HEK293 (cell line): ENCODE data around the gene BEND6.

Experiments
- CTCF ChIA-PET: fragments of 350-600 bp; formaldehyde crosslinking; extraction: SDS; loops from one replicate; lab custom pipeline; 2021; ENCODE audit warnings: antibody characterized with exemption; lab: Yijun Ruan, JAX
- POLR2A ChIA-PET: fragments of 300-600 bp; formaldehyde crosslinking; extraction: SDS; loops from one replicate; lab custom pipeline; 2020; ENCODE audit warnings: antibody characterized with exemption, inconsistent platforms; lab: Yijun Ruan, JAX
- H3K27ac ChIP-seq: fragments of 200-500 bp; sonication (Bioruptor generic); 2 replicates; pipeline ENCODE4 v1.5.1; 2014; ENCODE audit warnings: low read depth, low read length, control low read depth, inconsistent platforms; ENCODE audit errors: extremely low read depth
- H3K36me3 ChIP-seq, 2 experiments: fragments of 200-500 bp in 1 of 2; sonication (Bioruptor generic) in 1 of 2; 1 replicate in 1 of 2; 2 replicates in 1 of 2; pipeline ENCODE4 v1.5.1; 2014 to 2017; ENCODE audit warnings: inconsistent platforms in 2 of 2, low read length in 2 of 2; ENCODE audit not compliant: control insufficient read depth in 2 of 2, insufficient read depth in 1 of 2
- H3K4me1 ChIP-seq: fragments of 200-500 bp; sonication (Bioruptor generic); 2 replicates; pipeline ENCODE4 v1.5.1; 2014; ENCODE audit warnings: mild to moderate bottlenecking, low read length, inconsistent platforms; ENCODE audit not compliant: control insufficient read depth, insufficient read depth
- H3K4me3 ChIP-seq: 2 replicates; pipeline ENCODE4 v1.5.1; 2011; ENCODE audit warnings: low read depth, mild to moderate bottlenecking, control low read depth, low read length, moderate library complexity
- H3K9me3 ChIP-seq: fragments of 200-500 bp; sonication (Bioruptor generic); 2 replicates; pipeline ENCODE4 v1.5.1; 2014; ENCODE audit warnings: low read depth, low read length, inconsistent platforms; ENCODE audit not compliant: control insufficient read depth, insufficient read depth
- BCL11B ChIP-seq: fragments of 450-650 bp; formaldehyde crosslinking; IDR thresholded peaks from 2 replicates; pipeline ENCODE4 v1.5.1; 2016; ENCODE audit warnings: low read depth, missing biosample characterization, missing genetic modification characterization
- SP2 ChIP-seq: fragments of 450-650 bp; formaldehyde crosslinking; IDR thresholded peaks from 2 replicates; pipeline ENCODE4 v1.5.1; 2016; ENCODE audit warnings: missing biosample characterization, missing genetic modification characterization
- SP3 ChIP-seq: fragments of 450-650 bp; formaldehyde crosslinking; IDR thresholded peaks from 2 replicates; pipeline ENCODE4 v1.5.1; 2016; ENCODE audit warnings: missing biosample characterization, missing genetic modification characterization
- WT1 ChIP-seq: fragments of 450-650 bp; formaldehyde crosslinking; IDR thresholded peaks from 2 replicates; pipeline ENCODE4 v1.5.1; 2016; ENCODE audit warnings: missing biosample characterization, missing genetic modification characterization
- YY2 ChIP-seq: fragments of 450-650 bp; formaldehyde crosslinking; IDR thresholded peaks from 2 replicates; pipeline ENCODE4 v1.5.1; 2016; ENCODE audit warnings: missing biosample characterization, missing genetic modification characterization
- ZBTB17 ChIP-seq: fragments of 450-650 bp; formaldehyde crosslinking; IDR thresholded peaks from 2 replicates; pipeline ENCODE4 v1.5.1; 2016; ENCODE audit warnings: missing biosample characterization, missing genetic modification characterization
- ZEB2 ChIP-seq: fragments of 450-650 bp; formaldehyde crosslinking; IDR thresholded peaks from 2 replicates; pipeline ENCODE4 v1.5.1; 2016; ENCODE audit warnings: missing biosample characterization, missing genetic modification characterization
- ZNF16 ChIP-seq: fragments of 450-650 bp; formaldehyde crosslinking; IDR thresholded peaks from 2 replicates; pipeline ENCODE4 v1.5.1; 2016; ENCODE audit warnings: low read depth, missing biosample characterization, missing genetic modification characterization
- ZNF169 ChIP-seq: fragments of 450-650 bp; formaldehyde crosslinking; IDR thresholded peaks from 2 replicates; pipeline ENCODE4 v1.5.1; 2016; ENCODE audit warnings: missing biosample characterization, missing genetic modification characterization
- ZNF184 ChIP-seq: fragments of 450-650 bp; IDR thresholded peaks from 2 replicates; pipeline ENCODE4 v1.5.1; 2018; ENCODE audit warnings: missing biosample characterization, mild to moderate bottlenecking, missing genetic modification characterization
- ZNF23 ChIP-seq: fragments of 450-650 bp; formaldehyde crosslinking; IDR thresholded peaks from 2 replicates; pipeline ENCODE4 v1.5.1; 2016; ENCODE audit warnings: missing biosample characterization, missing genetic modification characterization, borderline replicate concordance
- ZNF391 ChIP-seq: fragments of 450-650 bp; formaldehyde crosslinking; IDR thresholded peaks from 2 replicates; pipeline ENCODE4 v1.5.1; 2016; ENCODE audit warnings: low read depth, missing biosample characterization, missing genetic modification characterization, borderline replicate concordance
- ZNF600 ChIP-seq: fragments of 450-650 bp; formaldehyde crosslinking; IDR thresholded peaks from 2 replicates; pipeline ENCODE4 v1.5.1; 2016; ENCODE audit warnings: missing biosample characterization, missing genetic modification characterization
- ZNF664 ChIP-seq: fragments of 450-650 bp; formaldehyde crosslinking; IDR thresholded peaks from 2 replicates; pipeline ENCODE4 v1.5.1; 2016; ENCODE audit warnings: missing biosample characterization, missing genetic modification characterization
- ZNF76 ChIP-seq: fragments of 450-650 bp; formaldehyde crosslinking; IDR thresholded peaks from 2 replicates; pipeline ENCODE4; 2016; ENCODE audit warnings: low read depth, missing biosample characterization, missing genetic modification characterization, borderline replicate concordance
- ZNF776 ChIP-seq: fragments of 450-650 bp; formaldehyde crosslinking; IDR thresholded peaks from 2 replicates; pipeline ENCODE4 v1.5.0; 2017; ENCODE audit warnings: missing biosample characterization, missing genetic modification characterization, borderline replicate concordance
- ZNF843 ChIP-seq: fragments of 450-650 bp; formaldehyde crosslinking; IDR thresholded peaks from 2 replicates; pipeline ENCODE4 v1.5.1; 2016; ENCODE audit warnings: missing biosample characterization, missing genetic modification characterization
- ZXDB ChIP-seq: fragments of 450-650 bp; formaldehyde crosslinking; IDR thresholded peaks from 2 replicates; pipeline ENCODE4 v1.5.1; 2016; ENCODE audit warnings: missing biosample characterization, missing genetic modification characterization
- TF ChIP-seq, protein P1 (sequence below): fragments of 450-650 bp; formaldehyde crosslinking; IDR thresholded peaks from 2 replicates; pipeline ENCODE4 v1.5.1; 2017; ENCODE audit warnings: missing biosample characterization, missing genetic modification characterization
- TF ChIP-seq, protein P2 (sequence below): fragments of 450-650 bp; formaldehyde crosslinking; IDR thresholded peaks from 2 replicates; pipeline ENCODE4 v1.5.1; 2016; ENCODE audit warnings: missing biosample characterization, missing genetic modification characterization
- TF ChIP-seq, protein P3 (sequence below): fragments of 450-650 bp; formaldehyde crosslinking; IDR thresholded peaks from 2 replicates; pipeline ENCODE4 v1.5.1; 2017; ENCODE audit warnings: missing biosample characterization, missing genetic modification characterization
- TF ChIP-seq, protein P4 (sequence below): fragments of 450-650 bp; formaldehyde crosslinking; IDR thresholded peaks from 2 replicates; pipeline ENCODE4 v1.5.1; 2016; ENCODE audit warnings: missing biosample characterization, missing genetic modification characterization

The BEND6 gene

DNA sequence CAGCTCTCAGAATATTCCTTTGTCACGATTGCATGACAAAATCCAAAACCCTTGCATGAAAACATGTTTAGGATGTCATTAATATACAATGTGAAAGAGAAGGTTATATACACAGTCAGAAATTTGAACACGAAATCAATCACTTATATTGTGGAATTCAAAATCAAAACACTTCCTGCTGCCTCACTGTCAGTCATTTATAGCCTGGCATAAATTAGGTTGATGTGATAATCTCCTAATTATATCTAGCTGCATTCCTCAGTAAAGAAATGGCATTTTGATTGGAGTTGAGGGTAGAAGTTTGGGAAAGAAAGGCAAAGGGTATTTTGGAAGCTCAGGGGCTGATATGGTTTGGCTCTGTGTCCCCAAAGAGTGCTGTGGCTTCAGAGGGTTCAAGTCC, 24.1 kb upstream of the BEND6 start:
- TF ChIP-seq YY2 (tag by site-specific recombination) (no peak), BCL11B (tag by site-specific recombination) (peak; percentile 75)
- TF ChIP-seq, protein P1, sequence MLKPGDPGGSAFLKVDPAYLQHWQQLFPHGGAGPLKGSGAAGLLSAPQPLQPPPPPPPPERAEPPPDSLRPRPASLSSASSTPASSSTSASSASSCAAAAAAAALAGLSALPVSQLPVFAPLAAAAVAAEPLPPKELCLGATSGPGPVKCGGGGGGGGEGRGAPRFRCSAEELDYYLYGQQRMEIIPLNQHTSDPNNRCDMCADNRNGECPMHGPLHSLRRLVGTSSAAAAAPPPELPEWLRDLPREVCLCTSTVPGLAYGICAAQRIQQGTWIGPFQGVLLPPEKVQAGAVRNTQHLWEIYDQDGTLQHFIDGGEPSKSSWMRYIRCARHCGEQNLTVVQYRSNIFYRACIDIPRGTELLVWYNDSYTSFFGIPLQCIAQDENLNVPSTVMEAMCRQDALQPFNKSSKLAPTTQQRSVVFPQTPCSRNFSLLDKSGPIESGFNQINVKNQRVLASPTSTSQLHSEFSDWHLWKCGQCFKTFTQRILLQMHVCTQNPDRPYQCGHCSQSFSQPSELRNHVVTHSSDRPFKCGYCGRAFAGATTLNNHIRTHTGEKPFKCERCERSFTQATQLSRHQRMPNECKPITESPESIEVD (tag by site-specific recombination): 0 out of 2 replicates have a peak, but pooled peaks have one; percentile 8
- CTCF ChIA-PET: interaction anchor here (0.8 to 4.4 kb wide), 5 partner anchors 8 to 29 kb away, joined by 3 to 30 read pairs (median 5); partner anchors contain the start of gene BEND6
- no peaks in the 10 kb centered on the region for H3K9me3 ChIP-seq
- no peak overlapping the region for H3K4me3 ChIP-seq
- no peak overlapping the region for H3K27ac ChIP-seq
- POLR2A ChIA-PET: interaction anchor here (1.2 kb wide), 1 partner anchor 24 kb away, joined by 5 read pairs; the partner anchor contains the start of gene BEND6
- no peaks in the 10 kb centered on the region for H3K36me3 ChIP-seq
- H3K4me1 ChIP-seq: peaks cover 10% of the 10 kb centered on the region; the same call in 1 of the 2 replicates

DNA sequence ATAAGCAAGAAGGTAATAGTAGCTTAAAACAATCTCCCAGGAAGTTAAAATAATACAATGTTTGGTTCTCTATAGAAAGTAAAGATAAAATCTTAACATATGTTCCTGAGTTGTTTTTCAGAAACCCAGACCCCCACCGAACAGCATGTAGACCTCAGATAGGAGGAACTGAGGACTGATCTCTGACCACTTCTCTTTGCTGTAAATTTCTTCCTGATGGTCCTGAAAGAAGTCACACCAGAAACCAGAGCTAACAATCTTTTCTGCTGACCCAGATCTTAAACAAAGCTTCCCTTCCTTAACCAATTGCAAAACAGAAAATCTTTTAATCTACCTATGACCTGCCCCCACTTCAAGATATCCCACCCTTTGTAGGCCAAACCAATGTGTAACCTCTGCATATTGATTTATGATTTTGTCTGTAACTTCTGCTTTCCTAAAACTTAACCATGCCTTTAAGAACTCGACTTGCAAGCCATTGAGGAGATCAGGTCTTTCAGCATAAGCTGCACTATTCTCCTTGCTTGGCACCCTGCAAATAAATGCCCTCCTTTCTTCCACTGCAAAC, 21.9 kb upstream of the BEND6 start:
- TF ChIP-seq ZNF391 (tag by site-specific recombination) (no peak), SP2 (no peak), WT1 (tag by site-specific recombination) (no peak), ZNF664 (0 out of 2 replicates have a peak, but pooled peaks have one; percentile 43)
- CTCF ChIA-PET: interaction anchor here (1.0 to 7.6 kb wide), 3 partner anchors 22 to 29 kb away, joined by 3 to 69 read pairs (median 3); partner anchors contain the start of gene BEND6
- Histone ChIP-seq H3K4me1 (peaks cover 10% of the 10 kb centered on the region; the same call in 1 of the 2 replicates), H3K4me3 (no peak overlapping the region), H3K36me3 (no peaks in the 10 kb centered on the region), H3K27ac (no peak overlapping the region; the same call in 1 of the 2 replicates), H3K9me3 (no peaks in the 10 kb centered on the region)
- POLR2A ChIA-PET: interaction anchor here (0.6 kb wide), 1 partner anchor 12 kb away, joined by 6 read pairs; no protein-coding TSS in a partner anchor

DNA sequence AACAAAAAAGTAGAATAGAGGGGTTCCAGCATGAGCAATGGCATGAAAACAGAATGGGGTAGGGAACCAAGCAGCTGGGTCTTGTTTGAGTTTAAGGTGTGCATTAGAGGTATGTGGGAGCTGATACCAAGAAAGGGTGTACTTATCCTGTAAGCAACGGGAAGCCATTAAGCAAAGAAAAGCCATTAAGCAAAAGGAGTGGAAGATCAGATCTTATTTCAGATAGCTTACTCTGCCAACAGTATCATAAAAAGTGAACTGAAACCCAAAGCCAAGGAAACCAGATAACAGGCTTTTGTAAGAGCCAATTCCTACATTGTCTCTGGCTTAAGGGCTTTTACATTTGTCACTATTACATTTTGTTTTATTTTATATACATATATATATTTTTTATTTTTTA, 21.3 kb upstream of the BEND6 start:
- Histone ChIP-seq H3K4me1 (peaks cover 13% of the 10 kb centered on the region; the same call in 1 of the 2 replicates), H3K36me3 (no peaks in the 10 kb centered on the region), H3K9me3 (no peaks in the 10 kb centered on the region), H3K4me3 (no peak overlapping the region), H3K27ac (no peak overlapping the region)
- ChIA-PET POLR2A (interaction anchor here (0.5 kb wide), 1 partner anchor 89 kb away, joined by 4 read pairs; no protein-coding TSS in a partner anchor), CTCF (interaction anchor here (1.1 to 7.6 kb wide), 6 partner anchors 8 to 29 kb away, joined by 3 to 69 read pairs (median 5); partner anchors contain the start of gene BEND6)
- TF ChIP-seq ZNF843: peak; percentile 82
- TF ChIP-seq ZNF776 (tag by site-specific recombination): no peak
- peak; percentile 50; the same call in 1 of the 2 replicates for TF ChIP-seq ZBTB17 (tag by site-specific recombination)
- no peak for TF ChIP-seq SP3 (tag by site-specific recombination)
- TF ChIP-seq, protein P2, sequence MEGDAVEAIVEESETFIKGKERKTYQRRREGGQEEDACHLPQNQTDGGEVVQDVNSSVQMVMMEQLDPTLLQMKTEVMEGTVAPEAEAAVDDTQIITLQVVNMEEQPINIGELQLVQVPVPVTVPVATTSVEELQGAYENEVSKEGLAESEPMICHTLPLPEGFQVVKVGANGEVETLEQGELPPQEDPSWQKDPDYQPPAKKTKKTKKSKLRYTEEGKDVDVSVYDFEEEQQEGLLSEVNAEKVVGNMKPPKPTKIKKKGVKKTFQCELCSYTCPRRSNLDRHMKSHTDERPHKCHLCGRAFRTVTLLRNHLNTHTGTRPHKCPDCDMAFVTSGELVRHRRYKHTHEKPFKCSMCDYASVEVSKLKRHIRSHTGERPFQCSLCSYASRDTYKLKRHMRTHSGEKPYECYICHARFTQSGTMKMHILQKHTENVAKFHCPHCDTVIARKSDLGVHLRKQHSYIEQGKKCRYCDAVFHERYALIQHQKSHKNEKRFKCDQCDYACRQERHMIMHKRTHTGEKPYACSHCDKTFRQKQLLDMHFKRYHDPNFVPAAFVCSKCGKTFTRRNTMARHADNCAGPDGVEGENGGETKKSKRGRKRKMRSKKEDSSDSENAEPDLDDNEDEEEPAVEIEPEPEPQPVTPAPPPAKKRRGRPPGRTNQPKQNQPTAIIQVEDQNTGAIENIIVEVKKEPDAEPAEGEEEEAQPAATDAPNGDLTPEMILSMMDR: no peak
- no peak for TF ChIP-seq ZNF76 (tag by site-specific recombination)
- no peak for TF ChIP-seq ZNF169 (tag by site-specific recombination)
- no peak for TF ChIP-seq ZNF23 (tag by site-specific recombination)
- TF ChIP-seq, protein P3, sequence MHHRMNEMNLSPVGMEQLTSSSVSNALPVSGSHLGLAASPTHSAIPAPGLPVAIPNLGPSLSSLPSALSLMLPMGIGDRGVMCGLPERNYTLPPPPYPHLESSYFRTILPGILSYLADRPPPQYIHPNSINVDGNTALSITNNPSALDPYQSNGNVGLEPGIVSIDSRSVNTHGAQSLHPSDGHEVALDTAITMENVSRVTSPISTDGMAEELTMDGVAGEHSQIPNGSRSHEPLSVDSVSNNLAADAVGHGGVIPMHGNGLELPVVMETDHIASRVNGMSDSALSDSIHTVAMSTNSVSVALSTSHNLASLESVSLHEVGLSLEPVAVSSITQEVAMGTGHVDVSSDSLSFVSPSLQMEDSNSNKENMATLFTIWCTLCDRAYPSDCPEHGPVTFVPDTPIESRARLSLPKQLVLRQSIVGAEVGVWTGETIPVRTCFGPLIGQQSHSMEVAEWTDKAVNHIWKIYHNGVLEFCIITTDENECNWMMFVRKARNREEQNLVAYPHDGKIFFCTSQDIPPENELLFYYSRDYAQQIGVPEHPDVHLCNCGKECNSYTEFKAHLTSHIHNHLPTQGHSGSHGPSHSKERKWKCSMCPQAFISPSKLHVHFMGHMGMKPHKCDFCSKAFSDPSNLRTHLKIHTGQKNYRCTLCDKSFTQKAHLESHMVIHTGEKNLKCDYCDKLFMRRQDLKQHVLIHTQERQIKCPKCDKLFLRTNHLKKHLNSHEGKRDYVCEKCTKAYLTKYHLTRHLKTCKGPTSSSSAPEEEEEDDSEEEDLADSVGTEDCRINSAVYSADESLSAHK (tag by site-specific recombination): 0 out of 2 replicates have a peak, but pooled peaks have one; percentile 35
- no peak for TF ChIP-seq ZNF184 (tag by site-specific recombination)
- 0 out of 2 replicates have a peak, but pooled peaks have one; percentile 43 for TF ChIP-seq ZEB2
- TF ChIP-seq YY2 (tag by site-specific recombination): peak; percentile 24; the same call in 1 of the 2 replicates
- TF ChIP-seq, protein P4, sequence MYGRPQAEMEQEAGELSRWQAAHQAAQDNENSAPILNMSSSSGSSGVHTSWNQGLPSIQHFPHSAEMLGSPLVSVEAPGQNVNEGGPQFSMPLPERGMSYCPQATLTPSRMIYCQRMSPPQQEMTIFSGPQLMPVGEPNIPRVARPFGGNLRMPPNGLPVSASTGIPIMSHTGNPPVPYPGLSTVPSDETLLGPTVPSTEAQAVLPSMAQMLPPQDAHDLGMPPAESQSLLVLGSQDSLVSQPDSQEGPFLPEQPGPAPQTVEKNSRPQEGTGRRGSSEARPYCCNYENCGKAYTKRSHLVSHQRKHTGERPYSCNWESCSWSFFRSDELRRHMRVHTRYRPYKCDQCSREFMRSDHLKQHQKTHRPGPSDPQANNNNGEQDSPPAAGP: peak; percentile 40; the same call in 1 of the 2 replicates
- no peak for TF ChIP-seq ZNF16
- TF ChIP-seq ZXDB (tag by site-specific recombination): peak; percentile 67
- TF ChIP-seq ZNF600 (tag by site-specific recombination): no peak
